Uterus (tissue), 2 donors: ENCODE results near the gene NUP160.

ENCODE experiments used
- CTCF ChIP-seq, 4 experiments: fragments of 200-600 bp in 2 of 4; fragments of 450-650 bp in 2 of 4; sonication (generic) in 2 of 4; IDR thresholded peaks; one replicate each; pipeline ENCODE4 v1.5.1; 2016 to 2019; ENCODE audit warnings: antibody characterized with exemption in 4 of 4, mild to moderate bottlenecking in 2 of 4, moderate library complexity in 1 of 4
- POLR2A ChIP-seq, 2 donors: fragments of 450-650 bp; IDR thresholded peaks; one replicate each; pipeline ENCODE4 v1.6.1; 2016; ENCODE audit warnings: antibody characterized with exemption in 2 of 2, mild to moderate bottlenecking in 1 of 2, moderate library complexity in 1 of 2

GRCh38 chr11:47854667-47855066 lies 6.5 kb upstream of the NUP160 start:
- TF ChIP-seq CTCF (IDR thresholded peaks at IDR 0.05) (no peak), POLR2A (IDR thresholded peaks at IDR 0.05) (no peak)
